CD4-positive, alpha-beta T cell (primary cell): ENCODE results near the gene DDX19B. TPM values are rescaled to one million over a fixed set of nuclear protein-coding genes. Genes with fewer than 3 reads are reported as not detected.
"Not testable (repeated sequence)": the region's sequence is repeated elsewhere in the genome, so short reads cannot be mapped to it uniquely, and the experiment has no call there.

ENCODE experiments used
- ATAC-seq: fragments of 200-7000 bp; cut with Tn5 transposase; one replicate; pipeline ENCODE4 v1.10.0; 2022; ENCODE audit warnings: mild to moderate bottlenecking; ENCODE audit not compliant: poor library complexity
- CTCF ChIA-PET: fragments of 350-600 bp; sonication (Branson Sonifier 250); formaldehyde crosslinking; loops from one replicate; lab custom pipeline; 2021; ENCODE audit warnings: antibody characterized with exemption, inconsistent platforms; lab: Charles Lee
- POLR2A ChIA-PET: fragments of 350-600 bp; sonication (Branson Sonifier 250); formaldehyde crosslinking; loops from one replicate; lab custom pipeline; 2021; ENCODE audit warnings: antibody characterized with exemption, inconsistent platforms; lab: Charles Lee
- DNase-seq, 14 experiments: peaks; one replicate each; pipeline ENCODE4 v3.0.0-alpha.2; 2013 to 2020; ENCODE audit warnings: mixed read lengths in 2 of 14
- H3K27ac ChIP-seq, 2 donors: one replicate each; pipeline versions ENCODE4 v1.5.1 to v1.7.0; 2013; ENCODE audit warnings: low read length in 2 of 2, low read depth in 1 of 2, mild to moderate bottlenecking in 1 of 2
- H3K27me3 ChIP-seq, 2 experiments: 1 replicate in 1 of 2; 2 replicates in 1 of 2; pipeline versions ENCODE4 v1.6.1 to v1.7.0; 2013; ENCODE audit warnings: low read length in 2 of 2, control low read depth in 1 of 2, mild to moderate bottlenecking in 1 of 2, moderate library complexity in 1 of 2; ENCODE audit not compliant: insufficient read depth in 2 of 2, control insufficient read depth in 1 of 2
- H3K36me3 ChIP-seq: one replicate; pipeline ENCODE4 v1.6.1; 2013; ENCODE audit warnings: low read length, control low read depth; ENCODE audit not compliant: insufficient read depth
- H3K4me1 ChIP-seq: one replicate; pipeline ENCODE4 v1.6.1; 2013; ENCODE audit warnings: low read length, control low read depth; ENCODE audit not compliant: insufficient read depth
- H3K4me3 ChIP-seq: one replicate; pipeline ENCODE4 v1.5.1; 2013; ENCODE audit warnings: mild to moderate bottlenecking, low read length, moderate library complexity
- H3K9me3 ChIP-seq, 2 experiments: 1 replicate in 1 of 2; 2 replicates in 1 of 2; pipeline versions ENCODE4 v1.6.1 to v1.7.0; 2013; ENCODE audit warnings: low read length in 2 of 2, mild to moderate bottlenecking in 2 of 2, control low read depth in 1 of 2, moderate library complexity in 1 of 2; ENCODE audit not compliant: control insufficient read depth in 1 of 2, insufficient read depth in 1 of 2
- H3K27ac Mint-ChIP-seq: one replicate; pipeline ENCODE4 v1.8.0; 2020; ENCODE audit warnings: mixed read lengths
- H3K27me3 Mint-ChIP-seq: one replicate; pipeline ENCODE4 v1.8.0; 2021; ENCODE audit warnings: mixed read lengths
- H3K36me3 Mint-ChIP-seq: one replicate; pipeline ENCODE4 v1.8.0; 2021; ENCODE audit warnings: low read depth, mixed read lengths
- H3K4me1 Mint-ChIP-seq: one replicate; pipeline ENCODE4 v1.8.0; 2021; ENCODE audit warnings: low read depth, mixed read lengths
- H3K4me3 Mint-ChIP-seq: one replicate; pipeline ENCODE4 v1.8.0; 2020; ENCODE audit warnings: mild to moderate bottlenecking, mixed read lengths
- H3K9me3 Mint-ChIP-seq: one replicate; pipeline ENCODE4 v1.8.0; 2020; ENCODE audit warnings: mixed read lengths
- CTCF ChIP-seq: fragments of 200-600 bp; IDR thresholded peaks from one replicate; pipeline ENCODE4 v1.8.0; 2022; ENCODE audit warnings: antibody characterized with exemption, mild to moderate bottlenecking
- intact Hi-C, 2 experiments: fragments of 100-400 bp; cut with DNase I in 1 of 2; cut with micrococcal nuclease in 1 of 2; formaldehyde crosslinking; loops; one replicate each; pipeline versions ENCODE4 v1.15.1 to v1.9.0; 2023 to 2025; cut with DNase I, micrococcal nuclease
- total RNA-seq, 174 experiments: library from RNA in 2 of 174; stranded (reverse) in 2 of 174; gene quantifications; one replicate each; pipeline ENCODE4 v1.2.3 and lab custom pipeline; 2021 to 2026

The DDX19B gene
- total RNA-seq, 2 experiments from 2014 or later: 23.0 TPM

GRCh38 chr16:70324998-70325747 lies 26.2 kb downstream of the DDX19B start:
- H3K27ac ChIP-seq: no peak overlapping the region
- CTCF ChIA-PET: interaction anchor here (1.3 kb wide), 1 partner anchor 73 kb away, joined by 3 read pairs; the partner anchor contains the start of gene EXOSC6
- no peak for ATAC-seq
- H3K4me1 ChIP-seq: no peaks in the 10 kb centered on the region
- POLR2A ChIA-PET: interaction anchor here (1.2 kb wide), 1 partner anchor 19 kb away, joined by 3 read pairs; no protein-coding TSS in a partner anchor
- H3K9me3 ChIP-seq: no peaks in the 10 kb centered on the region
- intact Hi-C loops: no loop called here
- peaks cover 47% of the 10 kb centered on the region for H3K36me3 ChIP-seq
- no peaks in the 10 kb centered on the region for H3K27me3 ChIP-seq
- no peak for DNase-seq
- H3K36me3 Mint-ChIP-seq: peaks cover 50% of the 10 kb centered on the region
- no peak overlapping the region for H3K4me3 Mint-ChIP-seq
- no peak for TF ChIP-seq CTCF
- H3K4me3 ChIP-seq: no peak overlapping the region
- no peaks in the 10 kb centered on the region for H3K9me3 Mint-ChIP-seq
- H3K27ac Mint-ChIP-seq: no peak overlapping the region
- H3K27me3 Mint-ChIP-seq: no peaks in the 10 kb centered on the region
- no peaks in the 10 kb centered on the region for H3K4me1 Mint-ChIP-seq

GRCh38 chr16:70331091-70331490 lies 32.1 kb downstream of the DDX19B start:
- Histone ChIP-seq H3K4me1 (no peaks in the 10 kb centered on the region), H3K27ac (no peak overlapping the region), H3K9me3 (no peaks in the 10 kb centered on the region), H3K4me3 (no peak overlapping the region), H3K27me3 (no peaks in the 10 kb centered on the region), H3K36me3 (peaks cover 49% of the 10 kb centered on the region)
- intact Hi-C loops: loop anchor here in 1 of 2 experiments (2.0 to 10.0 kb wide), 2 partner anchors 322 to 444 kb away; no protein-coding TSS in a partner anchor
- Mint-ChIP-seq H3K27ac (no peak overlapping the region), H3K27me3 (no peaks in the 10 kb centered on the region), H3K9me3 (no peaks in the 10 kb centered on the region), H3K36me3 (peaks cover 61% of the 10 kb centered on the region), H3K4me3 (no peak overlapping the region), H3K4me1 (no peaks in the 10 kb centered on the region)
- no peak for TF ChIP-seq CTCF
- ChIA-PET POLR2A (interaction anchor here (2.5 kb wide), 1 partner anchor 16 kb away, joined by 11 read pairs; the partner anchor contains the start of gene DDX19A), CTCF (interaction anchor here (1.2 kb wide), 1 partner anchor 10 kb away, joined by 3 read pairs; no protein-coding TSS in a partner anchor)
- ATAC-seq: no peak
- DNase-seq: no peak

- intact Hi-C loops: loop anchor here in 1 of 2 experiments (2.0 to 10.0 kb wide), 2 partner anchors 321 to 443 kb away; no protein-coding TSS in a partner anchor
- H3K27ac Mint-ChIP-seq: no peak overlapping the region
- no peak overlapping the region for H3K4me3 Mint-ChIP-seq
- peaks cover 66% of the 10 kb centered on the region for H3K36me3 Mint-ChIP-seq
- peak in 7 of 14 experiments; percentile 5 to 33 (median 15) for DNase-seq
- Histone ChIP-seq H3K9me3 (no peaks in the 10 kb centered on the region), H3K4me1 (no peaks in the 10 kb centered on the region), H3K27ac (no peak overlapping the region), H3K36me3 (peaks cover 53% of the 10 kb centered on the region), H3K4me3 (no peak overlapping the region), H3K27me3 (no peaks in the 10 kb centered on the region)
- no peaks in the 10 kb centered on the region for H3K27me3 Mint-ChIP-seq
- ChIA-PET CTCF (interaction anchor here (1.2 kb wide), 1 partner anchor 10 kb away, joined by 3 read pairs; no protein-coding TSS in a partner anchor), POLR2A (interaction anchor here (2.5 kb wide), 1 partner anchor 15 kb away, joined by 11 read pairs; the partner anchor contains the start of gene DDX19A)
- ATAC-seq: peak; percentile 68
- H3K9me3 Mint-ChIP-seq: no peaks in the 10 kb centered on the region
- TF ChIP-seq CTCF: peak; percentile 58
- H3K4me1 Mint-ChIP-seq: no peaks in the 10 kb centered on the region
These were observed 32.8 kb downstream of the DDX19B start for GRCh38 chr16:70331588-70332358.

GRCh38 chr16:70332728-70333127 lies 33.7 kb downstream of the DDX19B start:
- H3K36me3 ChIP-seq: peaks cover 53% of the 10 kb centered on the region
- peaks cover 66% of the 10 kb centered on the region for H3K36me3 Mint-ChIP-seq
- H3K4me3 Mint-ChIP-seq, H3K9me3 ChIP-seq, H3K27me3 ChIP-seq, H3K9me3 Mint-ChIP-seq, H3K4me1 Mint-ChIP-seq, ATAC-seq, CTCF ChIA-PET, H3K4me3 ChIP-seq, DNase-seq, H3K27ac ChIP-seq, H3K27ac Mint-ChIP-seq, H3K27me3 Mint-ChIP-seq, H3K4me1 ChIP-seq: not testable (repeated sequence)
- intact Hi-C loops: loop anchor here in 1 of 2 experiments (10.0 kb wide), 1 partner anchor 442 kb away; no protein-coding TSS in a partner anchor
- POLR2A ChIA-PET: interaction anchor here (2.5 kb wide), 1 partner anchor 14 kb away, joined by 11 read pairs; the partner anchor contains the start of gene DDX19A
